Dendritic cell treated with granulocyte-macrophage colony-stimulating factor and Interleukin-4, amounts not matched to agents 40 ng/mL and 50 ng/mL, for 4 days (primary cell): ENCODE data around the gene FAM199X.
"Not testable (repeated sequence)": the region's sequence is repeated elsewhere in the genome, so short reads cannot be mapped to it uniquely, and the experiment has no call there.

Experiments used
- H3K27ac Mint-ChIP-seq: one replicate; pipeline ENCODE4 v1.8.0; 2022; ENCODE audit warnings: mild to moderate bottlenecking, mixed read lengths
- H3K27me3 Mint-ChIP-seq: one replicate; pipeline ENCODE4 v1.8.0; 2022; ENCODE audit warnings: mild to moderate bottlenecking, mixed read lengths
- H3K36me3 Mint-ChIP-seq: one replicate; pipeline ENCODE4 v1.8.0; 2022; ENCODE audit warnings: low read depth, mixed read lengths
- H3K4me1 Mint-ChIP-seq: one replicate; pipeline ENCODE4 v1.8.0; 2022; ENCODE audit warnings: low read depth, mixed read lengths
- H3K4me3 Mint-ChIP-seq: one replicate; pipeline ENCODE4 v1.8.0; 2022; ENCODE audit warnings: mild to moderate bottlenecking, moderate library complexity, mixed read lengths
- H3K9me3 Mint-ChIP-seq: one replicate; pipeline ENCODE4 v1.8.0; 2022; ENCODE audit warnings: mixed read lengths
- intact Hi-C: fragments of 100-400 bp; cut with micrococcal nuclease; formaldehyde crosslinking; loops from one replicate; pipeline ENCODE4 v1.15.0; 2022

The FAM199X gene

DNA sequence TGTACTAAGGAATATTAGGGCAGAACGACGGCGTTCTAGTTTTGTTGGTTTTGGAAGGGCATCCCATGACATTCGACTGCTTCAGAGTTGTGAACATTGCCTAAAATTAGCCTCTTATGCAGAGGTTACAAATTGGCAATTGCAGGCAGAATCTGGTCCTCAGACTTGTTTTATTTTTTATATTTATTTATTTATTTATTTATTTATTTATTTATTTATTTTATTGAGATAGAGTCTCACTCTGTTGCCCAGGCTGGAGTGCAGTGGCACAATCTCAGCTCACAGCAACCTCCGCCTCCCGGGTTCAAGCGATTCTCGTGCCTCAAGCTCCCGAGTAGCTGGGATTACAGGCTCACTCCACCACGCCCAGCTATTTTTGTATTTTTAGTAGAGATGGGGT lies 63.8 kb downstream of the FAM199X start:
- H3K4me3 Mint-ChIP-seq, H3K9me3 Mint-ChIP-seq, H3K27me3 Mint-ChIP-seq, H3K36me3 Mint-ChIP-seq, H3K4me1 Mint-ChIP-seq, intact Hi-C loops, H3K27ac Mint-ChIP-seq: not testable (repeated sequence)
